GM19463 (cell line): ENCODE data around the gene ATP6V1B1.

Experiments used
- ATAC-seq: cut with Tn5 transposase; IDR thresholded peaks from one replicate; pipeline ENCODE4 v1.9.1; 2021; ENCODE audit warnings: mild to moderate bottlenecking, moderate library complexity; ENCODE audit not compliant: unreplicated experiment

The ATP6V1B1 gene

DNA sequence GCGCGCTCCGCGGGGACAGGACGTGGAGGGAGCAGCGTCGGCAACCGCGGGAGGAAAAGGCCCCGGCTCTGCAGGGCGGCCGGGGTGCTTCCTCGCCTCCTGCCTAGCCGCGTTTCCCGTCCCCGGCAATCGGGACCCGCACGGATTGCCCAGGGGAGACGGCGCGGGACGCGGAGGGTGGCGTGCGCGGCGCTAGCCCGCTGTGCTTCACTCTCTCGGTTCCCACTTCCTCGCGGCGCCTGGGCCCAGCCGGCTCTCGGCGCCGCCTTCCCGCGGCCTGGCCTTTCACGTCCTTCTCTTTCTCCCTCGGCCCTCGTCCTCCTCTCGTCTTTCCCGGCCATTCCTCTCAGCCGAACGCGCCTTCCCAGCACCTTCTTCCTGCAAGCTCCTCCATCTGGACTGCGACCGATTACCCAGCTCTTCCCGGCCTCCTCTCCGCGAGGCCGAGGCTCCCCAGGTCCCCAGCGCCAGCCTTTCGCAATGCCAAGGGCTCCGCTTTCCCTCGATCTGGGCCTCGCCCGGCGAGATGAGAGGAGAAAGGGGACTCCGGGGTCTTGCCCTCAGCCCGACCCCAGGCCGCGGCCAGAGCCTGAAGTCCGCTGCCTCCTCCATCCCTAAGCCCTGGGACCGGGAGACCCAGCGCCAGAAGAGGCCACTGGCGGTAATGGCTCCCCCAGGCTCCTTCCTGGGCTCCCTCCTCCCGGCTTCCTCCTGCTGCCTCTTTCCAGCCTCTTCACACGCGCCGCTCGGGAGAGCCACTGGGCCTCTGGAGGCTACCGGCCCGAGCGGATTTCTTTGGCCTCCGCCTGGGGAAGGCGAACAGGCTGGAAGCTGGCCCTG lies 34.3 kb upstream of the ATP6V1B1 start:
- no peak for ATAC-seq

GRCh38 chr2:70902067-70902442 lies 33.6 kb upstream of the ATP6V1B1 start:
- no peak for ATAC-seq

- ATAC-seq = no peak
These were observed 33.1 kb upstream of the ATP6V1B1 start for GRCh38 chr2:70902579-70902978.

DNA sequence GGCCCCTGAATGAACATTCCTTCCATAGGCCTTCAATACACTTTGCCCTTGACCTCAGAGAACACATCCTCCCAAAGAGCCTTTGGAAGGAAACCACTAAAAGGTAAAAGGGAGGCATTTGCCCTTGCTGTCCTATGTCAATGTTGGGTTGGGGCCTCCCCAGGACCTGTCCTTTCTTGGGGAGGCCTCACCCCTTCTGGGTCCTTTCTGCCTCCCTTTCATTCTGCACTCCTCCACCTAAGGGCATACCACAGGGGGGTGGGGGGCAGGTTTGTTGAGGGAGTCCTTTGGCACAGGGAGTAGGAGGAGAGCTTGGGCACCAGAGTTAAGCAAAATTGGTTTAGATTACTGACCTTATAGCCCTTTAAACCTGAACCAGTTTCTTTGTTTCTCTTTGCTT lies 32.5 kb upstream of the ATP6V1B1 start:
- no peak for ATAC-seq

GRCh38 chr2:70903641-70904340 lies 31.9 kb upstream of the ATP6V1B1 start:
- no peak for ATAC-seq

DNA sequence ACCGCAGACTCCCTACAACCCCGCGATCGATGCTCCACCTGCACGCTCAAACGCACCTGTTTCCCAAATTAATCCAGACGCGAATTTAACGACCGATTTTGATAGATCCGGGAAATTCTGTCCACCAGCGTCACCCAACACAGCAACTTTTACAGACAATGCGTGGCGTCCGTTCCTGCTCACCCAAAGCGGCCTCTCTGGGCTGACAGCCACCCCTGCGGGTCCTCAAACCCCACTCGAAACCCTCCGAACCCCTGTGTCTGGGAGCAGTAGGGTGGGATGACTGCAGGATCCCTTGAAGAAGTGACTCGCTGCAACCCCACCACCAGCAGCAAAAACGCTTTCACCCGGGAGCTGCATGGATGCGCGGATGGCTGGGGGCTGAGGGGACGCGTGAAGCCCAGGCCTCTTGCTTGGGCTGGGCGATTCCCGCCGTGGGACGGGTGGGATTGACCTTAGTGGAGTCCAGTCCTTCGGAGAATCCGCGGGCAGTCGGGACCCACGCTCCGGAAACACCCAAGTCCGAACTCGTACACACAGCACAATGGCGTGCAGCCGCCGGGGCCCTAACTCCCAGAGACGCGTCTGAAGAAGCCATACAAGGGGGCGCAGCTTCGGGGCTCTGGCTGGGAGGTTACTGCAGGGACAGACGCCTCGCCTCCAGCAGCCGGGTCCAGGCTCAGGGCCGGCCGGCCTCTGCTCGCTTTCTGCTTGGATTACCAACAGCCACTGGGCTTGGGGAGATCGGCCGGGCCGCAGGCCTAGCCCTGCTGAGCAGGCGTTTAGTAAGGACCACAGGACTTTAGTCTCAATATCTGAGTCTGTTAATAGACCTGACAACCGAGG lies 31.1 kb upstream of the ATP6V1B1 start:
- ATAC-seq = no peak

DNA sequence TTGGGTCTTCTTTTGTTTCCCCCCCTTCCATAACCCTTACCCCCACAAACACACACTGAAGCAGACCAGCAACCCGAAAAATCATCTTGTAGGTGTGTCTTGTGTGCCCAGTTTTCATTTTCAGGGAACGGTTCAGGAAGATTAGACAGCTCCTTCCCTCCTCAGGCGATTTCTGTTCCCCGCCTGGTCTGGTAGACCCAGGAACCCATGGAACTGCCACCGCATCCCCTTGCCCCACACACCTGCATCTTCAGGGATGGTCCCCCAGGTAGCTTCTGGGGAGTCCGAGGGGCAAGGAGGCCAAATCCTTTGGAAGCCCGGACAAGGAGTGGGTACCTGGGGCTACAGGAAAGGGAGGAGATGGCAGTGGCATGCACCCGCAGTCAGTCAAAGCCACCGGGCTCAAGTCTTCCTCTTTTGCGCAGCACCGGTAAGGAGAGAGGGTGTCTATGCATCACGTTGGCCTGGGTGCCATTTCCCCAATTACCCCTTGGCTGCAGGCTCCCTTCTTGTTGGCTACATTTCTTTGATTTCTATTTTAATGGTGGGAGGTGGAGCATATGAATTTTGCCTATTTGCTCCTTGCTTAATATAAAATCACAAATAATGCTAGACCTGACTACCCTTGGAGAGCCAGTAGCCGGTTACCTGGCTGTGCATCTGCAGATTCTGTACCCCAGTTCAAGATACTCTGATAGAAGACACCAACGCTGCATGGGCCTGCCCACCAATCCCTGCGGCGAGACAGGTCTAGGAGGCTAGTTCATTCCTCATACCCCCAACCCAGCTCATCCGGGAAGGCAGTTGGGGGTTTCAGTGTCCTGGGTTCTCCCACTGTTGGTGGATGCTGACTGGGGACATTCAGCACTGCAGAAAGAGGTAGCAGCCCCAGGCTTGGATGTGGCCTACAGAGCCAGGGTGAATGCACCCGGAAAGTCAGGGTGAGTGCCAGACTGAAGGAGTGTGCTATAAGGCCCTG lies 30.0 kb upstream of the ATP6V1B1 start:
- ATAC-seq = no peak

- no peak for ATAC-seq
These were observed 29.2 kb upstream of the ATP6V1B1 start for GRCh38 chr2:70906439-70907005.

GRCh38 chr2:70907130-70908057 lies 28.3 kb upstream of the ATP6V1B1 start:
- no peak for ATAC-seq

DNA sequence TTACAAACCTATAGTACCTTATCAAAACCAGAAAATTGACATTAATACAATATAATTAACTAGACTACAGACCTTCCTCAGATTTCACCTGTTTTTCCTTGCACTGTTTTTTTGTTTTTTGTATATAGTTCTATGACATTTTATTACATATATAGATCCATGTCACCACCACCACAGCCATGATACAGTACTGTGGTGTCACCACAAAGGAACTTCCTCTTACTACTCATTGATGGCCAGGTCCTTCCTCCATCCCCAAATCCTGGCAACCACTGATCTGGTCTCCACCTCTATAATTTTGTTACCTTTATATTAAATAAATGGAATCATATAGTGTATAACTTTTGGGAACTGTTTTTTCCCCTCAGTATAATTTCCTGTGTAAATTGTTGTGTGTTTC lies 19.4 kb upstream of the ATP6V1B1 start:
- ATAC-seq = no peak

- ATAC-seq = no peak
These were observed 17.7 kb upstream of the ATP6V1B1 start for GRCh38 chr2:70918016-70918415.

DNA sequence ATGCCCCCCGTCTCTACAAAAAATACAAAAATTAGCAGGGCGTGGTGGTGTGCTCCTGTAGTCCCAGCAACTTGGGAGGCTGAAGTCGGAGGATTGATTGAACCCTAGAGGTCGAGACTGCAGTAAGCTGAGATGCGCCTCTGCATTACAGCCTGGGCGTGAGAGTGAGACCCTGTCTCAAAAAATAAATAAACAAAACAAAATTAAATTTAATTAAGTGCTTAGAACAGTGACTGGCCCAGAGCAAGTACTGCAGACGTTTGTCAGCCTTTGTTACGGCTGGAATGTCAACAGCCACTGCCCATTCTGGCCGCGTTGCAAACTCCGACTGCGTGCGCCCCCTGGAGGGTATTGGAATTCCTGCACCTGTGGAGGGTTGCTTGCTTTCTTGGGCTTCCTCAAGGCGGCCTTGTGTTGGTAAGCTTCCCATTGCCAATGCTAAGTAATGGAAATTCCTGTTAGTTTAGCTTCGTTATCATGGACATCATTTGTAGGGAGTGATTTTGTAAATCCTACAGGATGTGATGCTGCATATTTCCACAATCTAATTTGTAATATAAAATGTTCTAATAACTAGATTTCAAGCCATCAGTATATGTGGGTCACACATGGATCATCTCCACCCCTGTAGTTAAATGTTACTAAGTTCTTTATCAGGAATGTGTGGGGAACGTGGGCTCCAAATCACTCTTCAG lies 15.9 kb upstream of the ATP6V1B1 start:
- peak; percentile 48 for ATAC-seq

- no peak for ATAC-seq
These were observed 15.4 kb upstream of the ATP6V1B1 start for GRCh38 chr2:70920367-70920715.

DNA sequence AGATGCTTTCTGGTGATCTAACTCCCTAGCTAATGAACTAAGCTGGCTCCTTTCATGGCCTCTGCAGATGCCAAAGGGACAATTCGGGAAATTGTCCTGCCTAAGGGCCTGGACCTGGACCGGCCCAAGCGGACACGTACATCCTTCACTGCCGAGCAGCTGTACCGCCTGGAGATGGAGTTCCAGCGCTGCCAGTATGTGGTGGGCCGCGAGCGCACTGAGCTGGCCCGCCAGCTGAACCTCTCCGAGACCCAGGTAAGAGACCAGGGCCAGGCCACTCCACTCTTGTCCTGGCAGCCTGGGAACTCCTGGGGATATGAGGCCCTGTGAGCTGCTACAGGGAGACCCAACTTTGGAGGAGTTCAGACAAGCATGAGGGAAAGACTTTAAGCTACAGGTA lies 14.7 kb upstream of the ATP6V1B1 start:
- ATAC-seq = no peak

DNA sequence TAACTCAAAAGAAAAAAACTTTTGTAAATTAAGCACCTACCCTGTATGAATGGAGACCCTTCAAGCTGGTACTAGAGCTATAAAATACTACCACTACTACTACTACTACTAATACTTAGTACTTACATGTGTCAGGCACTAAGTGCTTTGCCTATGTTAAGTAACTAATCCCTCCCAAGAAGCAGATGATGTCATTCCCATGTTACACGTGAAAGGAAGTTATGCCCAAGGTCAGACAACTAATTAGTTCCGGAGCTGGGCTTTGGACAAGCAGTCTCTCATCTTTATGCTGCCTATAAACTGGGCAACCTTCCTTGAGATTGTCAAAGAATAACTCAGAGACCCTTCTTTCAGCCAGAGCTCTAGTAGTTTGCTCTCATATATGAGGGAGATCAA lies 13.9 kb upstream of the ATP6V1B1 start:
- ATAC-seq = no peak

DNA sequence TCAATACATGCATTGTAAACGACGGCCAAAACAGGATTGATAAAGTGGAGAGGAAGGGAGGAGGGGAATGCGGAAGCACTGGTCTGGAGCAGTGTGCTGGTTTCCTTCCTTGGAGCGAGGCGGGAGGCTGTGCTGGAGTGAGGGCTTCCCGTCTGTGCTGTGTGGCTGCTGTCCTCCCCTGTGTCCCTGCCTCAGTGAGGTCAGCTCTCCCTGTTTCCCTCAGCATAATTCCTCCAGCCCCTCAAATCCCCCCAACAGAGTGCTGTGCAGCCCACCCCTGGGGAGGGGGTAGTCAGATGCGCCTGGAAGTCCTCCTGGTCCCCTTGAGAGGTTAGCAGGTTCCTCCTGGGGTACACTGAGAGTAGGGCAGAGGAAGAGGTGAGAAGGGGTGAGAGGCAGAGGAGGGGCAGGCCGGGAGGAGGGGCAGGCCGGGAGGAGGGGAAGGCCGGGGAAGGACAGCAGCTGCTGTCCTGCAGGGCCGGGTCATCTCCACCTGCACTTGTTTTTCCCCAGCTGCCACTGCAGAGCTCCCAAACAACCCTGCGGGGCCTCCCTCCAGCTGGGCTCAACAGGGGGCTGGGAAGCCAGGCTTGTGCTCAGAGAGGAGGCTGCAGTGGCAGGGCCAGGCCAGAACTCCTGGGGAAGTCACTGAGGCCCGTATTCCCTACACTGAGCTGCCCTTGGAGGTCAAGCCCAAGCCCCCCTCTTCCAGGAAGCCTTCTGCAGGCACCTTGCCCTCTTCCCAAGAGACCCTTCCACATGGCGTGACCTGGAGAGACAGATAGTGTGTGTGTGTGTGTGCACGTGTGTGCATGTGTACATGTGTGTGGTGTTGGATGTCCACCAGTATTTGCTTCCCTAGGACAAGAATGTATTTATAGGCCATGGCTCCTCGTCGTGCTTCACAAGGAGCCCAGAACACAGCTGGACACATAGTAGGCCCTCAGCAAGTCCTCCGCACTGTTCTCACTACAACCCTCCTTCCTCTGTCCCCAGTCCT lies 13.2 kb upstream of the ATP6V1B1 start:
- ATAC-seq = no peak

DNA sequence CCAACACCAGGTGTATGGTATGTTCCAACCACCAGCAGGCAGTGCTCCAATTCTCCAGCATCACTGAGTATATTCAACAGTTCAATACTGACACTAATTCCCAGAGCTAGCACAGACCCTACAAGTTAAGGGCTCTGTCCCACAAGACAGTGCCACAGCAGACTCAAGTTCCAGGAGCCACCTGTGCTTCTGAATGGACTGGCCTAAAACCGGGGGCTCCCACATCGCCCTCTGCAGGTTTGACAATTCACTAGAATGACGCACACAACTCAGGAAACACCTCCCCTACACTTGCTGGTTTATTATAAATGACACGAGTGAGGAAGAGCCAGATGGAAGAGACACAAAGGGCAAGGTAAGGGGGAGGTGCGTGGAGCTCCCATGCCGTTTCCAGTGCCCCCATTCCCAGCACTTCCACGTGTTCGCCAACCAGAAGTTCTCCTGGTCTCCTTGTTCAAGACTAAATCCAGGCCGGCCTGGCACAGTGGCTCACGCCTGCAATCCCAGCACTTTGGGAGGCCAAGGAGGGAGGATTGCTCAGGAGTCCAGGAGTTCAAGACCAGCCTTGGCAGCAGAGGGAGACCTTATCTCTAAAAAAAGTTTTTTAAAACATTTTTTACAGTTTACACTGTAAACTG lies 12.2 kb upstream of the ATP6V1B1 start:
- ATAC-seq = no peak
